GM21576 (cell line): ENCODE results near the gene LAMC1.
"Not testable (repeated sequence)": the region's sequence is repeated elsewhere in the genome, so short reads cannot be mapped to it uniquely, and the experiment has no call there.

Experiments
- ATAC-seq: cut with Tn5 transposase; IDR thresholded peaks from one replicate; pipeline ENCODE4 v1.9.1; 2021; ENCODE audit warnings: mild to moderate bottlenecking, moderate library complexity; ENCODE audit not compliant: unreplicated experiment

The LAMC1 gene

GRCh38 chr1:183040547-183040971 lies 17.3 kb downstream of the LAMC1 start:
- ATAC-seq: no peak

GRCh38 chr1:183043254-183043653 lies 20.0 kb downstream of the LAMC1 start:
- no peak for ATAC-seq

GRCh38 chr1:183043872-183044854 lies 20.9 kb downstream of the LAMC1 start:
- ATAC-seq: no peak

- ATAC-seq: no peak
Measured at GRCh38 chr1:183044893-183045649, 21.9 kb downstream of the LAMC1 start.

GRCh38 chr1:183048087-183049085 lies 25.2 kb downstream of the LAMC1 start:
- peak; percentile 99 for ATAC-seq

GRCh38 chr1:183051546-183051945 lies 28.3 kb downstream of the LAMC1 start:
- no peak for ATAC-seq

- ATAC-seq: no peak
Measured at GRCh38 chr1:183052861-183053260, 29.6 kb downstream of the LAMC1 start.

GRCh38 chr1:183058851-183059502 lies 35.8 kb downstream of the LAMC1 start:
- ATAC-seq: no peak

- ATAC-seq: no peak
Measured at GRCh38 chr1:183061194-183061593, 38.0 kb downstream of the LAMC1 start.

- ATAC-seq: no peak
Measured at GRCh38 chr1:183063349-183063748, 40.1 kb downstream of the LAMC1 start.

GRCh38 chr1:183065168-183065706 lies 42.0 kb downstream of the LAMC1 start:
- no peak for ATAC-seq

- ATAC-seq: not testable (repeated sequence)
Measured at GRCh38 chr1:183066432-183066831, 43.2 kb downstream of the LAMC1 start.

- ATAC-seq: no peak
Measured at GRCh38 chr1:183069562-183070216, 46.5 kb downstream of the LAMC1 start.

GRCh38 chr1:183070234-183070922 lies 47.2 kb downstream of the LAMC1 start:
- ATAC-seq: no peak

- peak; percentile 88 for ATAC-seq
Measured at GRCh38 chr1:183070923-183071618, 47.9 kb downstream of the LAMC1 start.

- not testable (repeated sequence) for ATAC-seq
Measured at GRCh38 chr1:183072595-183072994, 49.4 kb downstream of the LAMC1 start.

GRCh38 chr1:183073320-183073719 lies 50.1 kb downstream of the LAMC1 start:
- ATAC-seq: no peak

- no peak for ATAC-seq
Measured at GRCh38 chr1:183074215-183074614, 51.0 kb downstream of the LAMC1 start.
